ENCODE results near the gene ADTRP.

DNA sequence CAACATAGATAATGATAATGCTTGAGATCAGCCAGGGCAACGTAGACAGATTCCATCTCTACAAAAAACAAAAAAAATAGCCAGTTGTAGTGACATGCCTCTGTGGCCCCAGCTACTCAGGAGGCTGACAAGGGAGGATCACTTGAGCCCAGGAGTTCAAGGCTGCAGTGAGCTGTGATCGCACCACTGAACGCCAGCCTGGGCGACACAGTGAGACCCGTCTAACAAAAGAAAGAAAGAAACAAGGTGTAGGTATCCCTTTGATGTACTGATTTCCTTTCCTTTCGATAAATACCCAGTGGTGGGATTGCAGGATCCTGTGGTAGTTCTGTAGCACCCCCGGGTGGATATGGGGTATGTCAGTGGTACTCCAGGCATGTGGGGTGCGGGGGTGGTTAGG, 48.2 kb upstream of the ADTRP start:
- TF ChIP-seq CTCF (IDR thresholded peaks at IDR 0.05) = no peak
- no peak for TF ChIP-seq ZBTB21 (CRISPR knock-in tag; IDR thresholded peaks at IDR 0.05; ENCODE audit: borderline replicate concordance)
- no peak for TF ChIP-seq CREB1 (CRISPR knock-in tag; IDR thresholded peaks at IDR 0.05)
